Activated CD8-positive, alpha-beta T cell treated with anti-CD3 and anti-CD28 coated beads for 36 hours (primary cell): ENCODE data around the gene L3MBTL4. TPM values are rescaled to one million over a fixed set of nuclear protein-coding genes. Genes with fewer than 3 reads are reported as not detected.

ENCODE experiments used
- ATAC-seq: fragments of 200-7000 bp; cut with Tn5 transposase; one replicate; pipeline ENCODE4 v1.10.0; 2021; ENCODE audit warnings: mild to moderate bottlenecking, moderate library complexity
- CTCF ChIA-PET: fragments of 350-600 bp; sonication (Branson Sonifier 250); formaldehyde crosslinking; loops from one replicate; lab custom pipeline; 2021; ENCODE audit warnings: antibody characterized with exemption; lab: Charles Lee
- POLR2A ChIA-PET: fragments of 350-600 bp; sonication (Branson Sonifier 250); formaldehyde crosslinking; loops from one replicate; lab custom pipeline; 2021; ENCODE audit warnings: antibody characterized with exemption; lab: Charles Lee
- DNase-seq: peaks from one replicate; pipeline ENCODE4 v3.0.0-alpha.2; 2020
- H3K27ac Mint-ChIP-seq: one replicate; pipeline ENCODE4 v1.8.0; 2021; ENCODE audit warnings: mild to moderate bottlenecking, mixed read lengths
- H3K27me3 Mint-ChIP-seq: one replicate; pipeline ENCODE4 v1.8.0; 2021; ENCODE audit warnings: mixed read lengths
- H3K36me3 Mint-ChIP-seq: one replicate; pipeline ENCODE4 v1.8.0; 2021; ENCODE audit warnings: low read depth, mixed read lengths
- H3K4me1 Mint-ChIP-seq: one replicate; pipeline ENCODE4 v1.8.0; 2021; ENCODE audit warnings: low read depth, mixed read lengths
- H3K4me3 Mint-ChIP-seq: one replicate; pipeline ENCODE4 v1.8.0; 2021; ENCODE audit warnings: mild to moderate bottlenecking, moderate library complexity, mixed read lengths
- H3K9me3 Mint-ChIP-seq: one replicate; pipeline ENCODE4 v1.8.0; 2021; ENCODE audit warnings: mixed read lengths
- intact Hi-C: fragments of 100-400 bp; cut with micrococcal nuclease; formaldehyde crosslinking; loops from one replicate; pipeline ENCODE4 v1.10.0; 2022
- total RNA-seq, 2 experiments: library from RNA; stranded (reverse); gene quantifications; one replicate each; pipeline ENCODE4 v1.2.3, GENCODE V29; 2021
- TF ChIP-seq, protein P1 (sequence below): fragments of 200-600 bp; IDR thresholded peaks from one replicate; pipeline ENCODE4 v1.8.0; 2022; ENCODE audit warnings: antibody characterized with exemption, mild to moderate bottlenecking

Gene L3MBTL4
- total RNA-seq, 2 experiments from 2014 or later: not detected

- Mint-ChIP-seq H3K4me1 (no peaks in the 10 kb centered on the region), H3K27ac (no peak overlapping the region), H3K4me3 (no peak overlapping the region), H3K36me3 (no peaks in the 10 kb centered on the region), H3K9me3 (no peaks in the 10 kb centered on the region), H3K27me3 (no peaks in the 10 kb centered on the region)
- ATAC-seq: no peak
- intact Hi-C loops: no loop called here
- no peak for DNase-seq
- ChIA-PET CTCF (no interaction called here), POLR2A (no interaction called here)
- TF ChIP-seq, protein P1, sequence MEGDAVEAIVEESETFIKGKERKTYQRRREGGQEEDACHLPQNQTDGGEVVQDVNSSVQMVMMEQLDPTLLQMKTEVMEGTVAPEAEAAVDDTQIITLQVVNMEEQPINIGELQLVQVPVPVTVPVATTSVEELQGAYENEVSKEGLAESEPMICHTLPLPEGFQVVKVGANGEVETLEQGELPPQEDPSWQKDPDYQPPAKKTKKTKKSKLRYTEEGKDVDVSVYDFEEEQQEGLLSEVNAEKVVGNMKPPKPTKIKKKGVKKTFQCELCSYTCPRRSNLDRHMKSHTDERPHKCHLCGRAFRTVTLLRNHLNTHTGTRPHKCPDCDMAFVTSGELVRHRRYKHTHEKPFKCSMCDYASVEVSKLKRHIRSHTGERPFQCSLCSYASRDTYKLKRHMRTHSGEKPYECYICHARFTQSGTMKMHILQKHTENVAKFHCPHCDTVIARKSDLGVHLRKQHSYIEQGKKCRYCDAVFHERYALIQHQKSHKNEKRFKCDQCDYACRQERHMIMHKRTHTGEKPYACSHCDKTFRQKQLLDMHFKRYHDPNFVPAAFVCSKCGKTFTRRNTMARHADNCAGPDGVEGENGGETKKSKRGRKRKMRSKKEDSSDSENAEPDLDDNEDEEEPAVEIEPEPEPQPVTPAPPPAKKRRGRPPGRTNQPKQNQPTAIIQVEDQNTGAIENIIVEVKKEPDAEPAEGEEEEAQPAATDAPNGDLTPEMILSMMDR: no peak
Observed at GRCh38 chr18:6118080-6118479, 296.6 kb downstream of the L3MBTL4 start.

DNA sequence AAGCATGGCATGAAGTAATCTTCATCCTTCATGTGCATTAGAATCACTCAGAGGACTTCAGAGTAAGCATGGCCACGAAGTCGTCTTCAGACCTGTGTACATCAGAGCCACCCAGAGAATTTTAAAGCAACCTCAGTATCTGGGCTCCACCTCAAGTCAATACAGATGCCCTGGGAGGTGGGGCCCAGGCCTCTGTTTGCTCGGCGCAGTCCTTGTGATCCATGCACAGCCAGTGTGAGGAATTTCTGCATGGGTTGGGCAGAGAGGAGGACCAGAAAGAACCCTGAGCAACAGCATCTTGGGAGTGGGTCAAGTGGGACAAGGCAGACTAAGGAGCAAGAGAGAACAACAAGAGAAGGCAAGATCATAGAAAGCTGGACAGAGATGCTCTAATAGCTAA is 299.0 kb downstream of the L3MBTL4 start:
- DNase-seq: no peak

GRCh38 chr18:6113650-6114049 is 301.1 kb downstream of the L3MBTL4 start:
- no peaks in the 10 kb centered on the region for H3K36me3 Mint-ChIP-seq
- no peaks in the 10 kb centered on the region for H3K9me3 Mint-ChIP-seq
- no peaks in the 10 kb centered on the region for H3K4me1 Mint-ChIP-seq
- H3K4me3 Mint-ChIP-seq: no peak overlapping the region
- intact Hi-C loops: no loop called here
- TF ChIP-seq, protein P1: no peak
- DNase-seq (no peak), ATAC-seq (no peak)
- ChIA-PET CTCF (no interaction called here), POLR2A (no interaction called here)
- peaks cover 1% of the 10 kb centered on the region for H3K27me3 Mint-ChIP-seq
- H3K27ac Mint-ChIP-seq: no peak overlapping the region

More for the DNA sequence above, 299.0 kb downstream of the L3MBTL4 start:
- ChIA-PET POLR2A (no interaction called here), CTCF (no interaction called here)
- intact Hi-C loops: no loop called here
- Mint-ChIP-seq H3K9me3 (no peaks in the 10 kb centered on the region), H3K27me3 (no peaks in the 10 kb centered on the region), H3K4me3 (no peak overlapping the region), H3K36me3 (no peaks in the 10 kb centered on the region), H3K27ac (no peak overlapping the region), H3K4me1 (no peaks in the 10 kb centered on the region)
- TF ChIP-seq, protein P1: no peak
- no peak for ATAC-seq

GRCh38 chr18:6111726-6112125 is 303.0 kb downstream of the L3MBTL4 start:
- no peak overlapping the region for H3K27ac Mint-ChIP-seq
- TF ChIP-seq, protein P1: no peak
- peaks cover 1% of the 10 kb centered on the region for H3K27me3 Mint-ChIP-seq
- no peaks in the 10 kb centered on the region for H3K9me3 Mint-ChIP-seq
- ATAC-seq (no peak), DNase-seq (no peak)
- H3K4me1 Mint-ChIP-seq: no peaks in the 10 kb centered on the region
- intact Hi-C loops: no loop called here
- H3K36me3 Mint-ChIP-seq: no peaks in the 10 kb centered on the region
- ChIA-PET POLR2A (no interaction called here), CTCF (no interaction called here)
- H3K4me3 Mint-ChIP-seq: no peak overlapping the region

DNA sequence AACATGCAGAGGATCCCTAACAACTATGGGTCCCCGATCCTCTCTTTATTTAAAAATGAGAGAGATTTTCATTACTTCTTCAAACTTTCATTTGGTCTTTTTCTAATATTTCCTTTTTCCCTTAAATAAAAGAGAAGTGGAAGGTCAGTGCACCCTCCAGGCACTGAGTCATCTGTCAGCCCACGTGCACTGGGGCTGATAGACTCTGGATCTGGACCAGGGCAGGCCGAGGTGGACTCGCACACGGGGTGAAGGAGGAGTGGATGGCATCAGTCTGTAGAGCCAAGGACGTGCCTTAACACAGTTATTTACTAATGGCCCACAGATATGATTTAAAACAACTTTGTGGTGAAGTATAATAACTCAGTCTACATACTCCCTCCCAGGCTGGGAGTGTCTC is 305.0 kb downstream of the L3MBTL4 start:
- TF ChIP-seq, protein P1: no peak
- intact Hi-C loops: no loop called here
- H3K27ac Mint-ChIP-seq: no peak overlapping the region
- no peak for DNase-seq
- no peaks in the 10 kb centered on the region for H3K36me3 Mint-ChIP-seq
- no peak overlapping the region for H3K4me3 Mint-ChIP-seq
- peaks cover 1% of the 10 kb centered on the region for H3K27me3 Mint-ChIP-seq
- ChIA-PET POLR2A (no interaction called here), CTCF (no interaction called here)
- no peaks in the 10 kb centered on the region for H3K9me3 Mint-ChIP-seq
- no peaks in the 10 kb centered on the region for H3K4me1 Mint-ChIP-seq
- ATAC-seq: no peak
